Measurements from ENCODE around the gene ASAH2. TPM values are rescaled to one million over a fixed set of nuclear protein-coding genes. Genes with fewer than 3 reads are reported as not detected.

ASAH2 gene
- total and polyA plus RNA-seq, 2 of the 13 experiments (the other 11 are each of a cell fraction or from before 2014, with no cell fraction given), result 16.0 to 17.9 TPM

GRCh38 chr10:50250096-50250854 is 1.0 kb downstream of the ASAH2 start (continued):
- no peak for TF ChIP-seq ZNF451 (CRISPR knock-in tag; IDR thresholded peaks at IDR 0.05)
- TF ChIP-seq TFAP4 (IDR thresholded peaks at IDR 0.05; ENCODE audit: borderline replicate concordance, low read depth), result no peak
- TF ChIP-seq, protein P1, sequence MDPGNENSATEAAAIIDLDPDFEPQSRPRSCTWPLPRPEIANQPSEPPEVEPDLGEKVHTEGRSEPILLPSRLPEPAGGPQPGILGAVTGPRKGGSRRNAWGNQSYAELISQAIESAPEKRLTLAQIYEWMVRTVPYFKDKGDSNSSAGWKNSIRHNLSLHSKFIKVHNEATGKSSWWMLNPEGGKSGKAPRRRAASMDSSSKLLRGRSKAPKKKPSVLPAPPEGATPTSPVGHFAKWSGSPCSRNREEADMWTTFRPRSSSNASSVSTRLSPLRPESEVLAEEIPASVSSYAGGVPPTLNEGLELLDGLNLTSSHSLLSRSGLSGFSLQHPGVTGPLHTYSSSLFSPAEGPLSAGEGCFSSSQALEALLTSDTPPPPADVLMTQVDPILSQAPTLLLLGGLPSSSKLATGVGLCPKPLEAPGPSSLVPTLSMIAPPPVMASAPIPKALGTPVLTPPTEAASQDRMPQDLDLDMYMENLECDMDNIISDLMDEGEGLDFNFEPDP (CRISPR knock-in tag; conservative IDR thresholded peaks at IDR 0.05), result no peak
- TF ChIP-seq ZNF512 (CRISPR knock-in tag; IDR thresholded peaks at IDR 0.05), result no peak
- TF ChIP-seq SIX1 (CRISPR knock-in tag; IDR thresholded peaks at IDR 0.05; ENCODE audit: borderline replicate concordance), result 0 out of 2 replicates have a peak, but pooled peaks have one; percentile 18
- TF ChIP-seq HNRNPUL1 (IDR thresholded peaks at IDR 0.05; ENCODE audit: low read depth, low read length), result no peak
- TF ChIP-seq NR2F1 (CRISPR knock-in tag; IDR thresholded peaks at IDR 0.05), result 0 out of 4 replicates have a peak, but pooled peaks have one; percentile 23 to 57
- TF ChIP-seq, protein P2, sequence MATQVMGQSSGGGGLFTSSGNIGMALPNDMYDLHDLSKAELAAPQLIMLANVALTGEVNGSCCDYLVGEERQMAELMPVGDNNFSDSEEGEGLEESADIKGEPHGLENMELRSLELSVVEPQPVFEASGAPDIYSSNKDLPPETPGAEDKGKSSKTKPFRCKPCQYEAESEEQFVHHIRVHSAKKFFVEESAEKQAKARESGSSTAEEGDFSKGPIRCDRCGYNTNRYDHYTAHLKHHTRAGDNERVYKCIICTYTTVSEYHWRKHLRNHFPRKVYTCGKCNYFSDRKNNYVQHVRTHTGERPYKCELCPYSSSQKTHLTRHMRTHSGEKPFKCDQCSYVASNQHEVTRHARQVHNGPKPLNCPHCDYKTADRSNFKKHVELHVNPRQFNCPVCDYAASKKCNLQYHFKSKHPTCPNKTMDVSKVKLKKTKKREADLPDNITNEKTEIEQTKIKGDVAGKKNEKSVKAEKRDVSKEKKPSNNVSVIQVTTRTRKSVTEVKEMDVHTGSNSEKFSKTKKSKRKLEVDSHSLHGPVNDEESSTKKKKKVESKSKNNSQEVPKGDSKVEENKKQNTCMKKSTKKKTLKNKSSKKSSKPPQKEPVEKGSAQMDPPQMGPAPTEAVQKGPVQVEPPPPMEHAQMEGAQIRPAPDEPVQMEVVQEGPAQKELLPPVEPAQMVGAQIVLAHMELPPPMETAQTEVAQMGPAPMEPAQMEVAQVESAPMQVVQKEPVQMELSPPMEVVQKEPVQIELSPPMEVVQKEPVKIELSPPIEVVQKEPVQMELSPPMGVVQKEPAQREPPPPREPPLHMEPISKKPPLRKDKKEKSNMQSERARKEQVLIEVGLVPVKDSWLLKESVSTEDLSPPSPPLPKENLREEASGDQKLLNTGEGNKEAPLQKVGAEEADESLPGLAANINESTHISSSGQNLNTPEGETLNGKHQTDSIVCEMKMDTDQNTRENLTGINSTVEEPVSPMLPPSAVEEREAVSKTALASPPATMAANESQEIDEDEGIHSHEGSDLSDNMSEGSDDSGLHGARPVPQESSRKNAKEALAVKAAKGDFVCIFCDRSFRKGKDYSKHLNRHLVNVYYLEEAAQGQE (IDR thresholded peaks at IDR 0.05; ENCODE audit: borderline replicate concordance in 1 of 2, low read depth in 1 of 2, low read length in 2 of 2), result 0 out of 4 replicates have a peak, but pooled peaks of 1 of the 2 experiments have one; percentile 7
- no peak for TF ChIP-seq TARDBP (CRISPR knock-in tag; IDR thresholded peaks at IDR 0.05)
- no peak for TF ChIP-seq ZNF124 (CRISPR knock-in tag; IDR thresholded peaks at IDR 0.05)
- no peak for TF ChIP-seq YY1 (IDR thresholded peaks at IDR 0.05; ENCODE audit: insufficient read depth, insufficient replicate concordance, low read depth, low read length)
- TF ChIP-seq ZNF737 (CRISPR knock-in tag; IDR thresholded peaks at IDR 0.05; ENCODE audit: borderline replicate concordance), result no peak
- no peak for TF ChIP-seq MEIS1 (CRISPR knock-in tag; IDR thresholded peaks at IDR 0.05; ENCODE audit: borderline replicate concordance)
- no peak for TF ChIP-seq ZBTB25 (CRISPR knock-in tag; IDR thresholded peaks at IDR 0.05)
- TF ChIP-seq NONO (IDR thresholded peaks at IDR 0.05), result no peak
- no peak for TF ChIP-seq NONO (CRISPR knock-in tag; conservative IDR thresholded peaks at IDR 0.05)
- TF ChIP-seq, protein P3, sequence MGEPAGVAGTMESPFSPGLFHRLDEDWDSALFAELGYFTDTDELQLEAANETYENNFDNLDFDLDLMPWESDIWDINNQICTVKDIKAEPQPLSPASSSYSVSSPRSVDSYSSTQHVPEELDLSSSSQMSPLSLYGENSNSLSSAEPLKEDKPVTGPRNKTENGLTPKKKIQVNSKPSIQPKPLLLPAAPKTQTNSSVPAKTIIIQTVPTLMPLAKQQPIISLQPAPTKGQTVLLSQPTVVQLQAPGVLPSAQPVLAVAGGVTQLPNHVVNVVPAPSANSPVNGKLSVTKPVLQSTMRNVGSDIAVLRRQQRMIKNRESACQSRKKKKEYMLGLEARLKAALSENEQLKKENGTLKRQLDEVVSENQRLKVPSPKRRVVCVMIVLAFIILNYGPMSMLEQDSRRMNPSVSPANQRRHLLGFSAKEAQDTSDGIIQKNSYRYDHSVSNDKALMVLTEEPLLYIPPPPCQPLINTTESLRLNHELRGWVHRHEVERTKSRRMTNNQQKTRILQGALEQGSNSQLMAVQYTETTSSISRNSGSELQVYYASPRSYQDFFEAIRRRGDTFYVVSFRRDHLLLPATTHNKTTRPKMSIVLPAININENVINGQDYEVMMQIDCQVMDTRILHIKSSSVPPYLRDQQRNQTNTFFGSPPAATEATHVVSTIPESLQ (CRISPR knock-in tag; conservative IDR thresholded peaks at IDR 0.05), result no peak

All from HepG2 (cell line).